Ishikawa (cell line): Measurements from ENCODE around the gene PROZ.
A peak's percentile ranks its signal among the peaks of the same experiment; 100 is the strongest.

Experiments used
- CEBPB ChIP-seq: IDR thresholded peaks from 2 replicates; pipeline ENCODE4 v1.6.1; 2012
- CREB1 ChIP-seq: IDR thresholded peaks from 2 replicates; pipeline ENCODE4 v1.6.1; 2012; ENCODE audit warnings: low read depth
- EGR1 ChIP-seq: IDR thresholded peaks from 2 replicates; pipeline ENCODE4 v1.6.1; 2012
- EP300 ChIP-seq: IDR thresholded peaks from 2 replicates; pipeline ENCODE4 v1.6.1; 2012; ENCODE audit warnings: borderline replicate concordance
- FOXM1 ChIP-seq: IDR thresholded peaks from 2 replicates; pipeline ENCODE4 v1.6.1; 2012; ENCODE audit warnings: low read depth, borderline replicate concordance
- MAX ChIP-seq: IDR thresholded peaks from 2 replicates; pipeline ENCODE4 v1.6.1; 2012
- NFIC ChIP-seq: IDR thresholded peaks from 2 replicates; pipeline ENCODE4 v1.6.1; 2012
- RAD21 ChIP-seq: IDR thresholded peaks from 2 replicates; pipeline ENCODE4 v1.6.1; 2012; ENCODE audit warnings: low read depth
- REST ChIP-seq: IDR thresholded peaks from 2 replicates; pipeline ENCODE4 v1.6.1; 2012; ENCODE audit warnings: low read depth, mild to moderate bottlenecking
- TAF1 ChIP-seq: IDR thresholded peaks from 2 replicates; pipeline ENCODE4 v1.6.1; 2012; ENCODE audit warnings: low read depth, mild to moderate bottlenecking
- TCF12 ChIP-seq: IDR thresholded peaks from 2 replicates; pipeline ENCODE4 v1.6.1; 2012; ENCODE audit warnings: low read depth
- TEAD4 ChIP-seq: IDR thresholded peaks from 2 replicates; pipeline ENCODE4 v1.6.1; 2012
- USF1 ChIP-seq: IDR thresholded peaks from 2 replicates; pipeline ENCODE4 v1.6.1; 2012
- YY1 ChIP-seq: IDR thresholded peaks from 2 replicates; pipeline ENCODE4 v1.6.1; 2012; ENCODE audit warnings: low read depth
- ZBTB7A ChIP-seq: IDR thresholded peaks from 2 replicates; pipeline ENCODE4 v1.6.1; 2012; ENCODE audit warnings: low read depth

PROZ gene

GRCh38 chr13:113116206-113116800 is 42.1 kb upstream of the PROZ start:
- TF ChIP-seq NFIC (no peak), FOXM1 (no peak), REST (no peak), TAF1 (no peak), RAD21 (no peak), ZBTB7A (no peak), EP300 (no peak), TCF12 (no peak)

- TF ChIP-seq REST (no peak), YY1 (no peak), RAD21 (no peak), TAF1 (no peak), ZBTB7A (no peak), MAX (no peak), EP300 (no peak), EGR1 (no peak), CEBPB (no peak), TEAD4 (no peak), TCF12 (no peak), CREB1 (no peak), USF1 (no peak), NFIC (no peak)
Measured at GRCh38 chr13:113116871-113117271, 41.6 kb upstream of the PROZ start.

GRCh38 chr13:113117335-113117872 is 41.0 kb upstream of the PROZ start:
- no peak for TF ChIP-seq YY1
- no peak for TF ChIP-seq REST
- TF ChIP-seq CREB1, result no peak
- no peak for TF ChIP-seq EP300
- TF ChIP-seq TCF12, result no peak
- no peak for TF ChIP-seq FOXM1
- no peak for TF ChIP-seq USF1
- no peak for TF ChIP-seq ZBTB7A
- TF ChIP-seq EGR1, result no peak
- no peak for TF ChIP-seq TAF1
- peak; percentile 45; the same call in 1 of the 2 replicates for TF ChIP-seq TEAD4
- no peak for TF ChIP-seq MAX
- no peak for TF ChIP-seq NFIC
- TF ChIP-seq RAD21, result no peak
- TF ChIP-seq CEBPB, result peak; percentile 69; the same call in 1 of the 2 replicates

GRCh38 chr13:113117911-113118260 is 40.6 kb upstream of the PROZ start:
- TF ChIP-seq ZBTB7A, result no peak
- TF ChIP-seq CREB1, result no peak
- no peak for TF ChIP-seq REST
- TF ChIP-seq RAD21, result no peak
